NT2/D1 (cell line): ENCODE measurements around the gene NPB.

Source experiments
- SUZ12 ChIP-seq: IDR thresholded peaks from 2 replicates; pipeline ENCODE4 v1.6.1; 2011; ENCODE audit not compliant: insufficient read length, insufficient read depth; ENCODE audit errors: extremely low read depth
- YY1 ChIP-seq: IDR thresholded peaks from 2 replicates; pipeline ENCODE4 v1.6.1; 2011; ENCODE audit not compliant: insufficient read length, insufficient read depth
- ZNF274 ChIP-seq: IDR thresholded peaks from 2 replicates; pipeline ENCODE4 v1.6.1; 2011; ENCODE audit warnings: mild to moderate bottlenecking, low read depth, low read length

GRCh38 chr17:81916234-81917001 lies 14.4 kb downstream of the NPB start:
- TF ChIP-seq YY1: no peak
- no peak for TF ChIP-seq ZNF274
- no peak for TF ChIP-seq SUZ12
